Choroid plexus epithelial cell (primary cell): ENCODE measurements around the gene PCDHGC4.

Experiments
- DNase-seq: peaks from one replicate; pipeline ENCODE4 v3.0.0-alpha.2; 2010; ENCODE audit warnings: low read depth
- H3K4me3 ChIP-seq: 2 replicates; pipeline ENCODE4 v1.5.1; 2011; ENCODE audit warnings: low read depth, mild to moderate bottlenecking, control low read depth, low read length, moderate library complexity
- TF ChIP-seq, protein P1 (sequence below): conservative IDR thresholded peaks from 2 replicates; pipeline ENCODE4 v1.5.1; 2011; ENCODE audit warnings: low read depth, mild to moderate bottlenecking, control low read depth, inconsistent platforms, low read length, moderate library complexity

Gene PCDHGC4

DNA sequence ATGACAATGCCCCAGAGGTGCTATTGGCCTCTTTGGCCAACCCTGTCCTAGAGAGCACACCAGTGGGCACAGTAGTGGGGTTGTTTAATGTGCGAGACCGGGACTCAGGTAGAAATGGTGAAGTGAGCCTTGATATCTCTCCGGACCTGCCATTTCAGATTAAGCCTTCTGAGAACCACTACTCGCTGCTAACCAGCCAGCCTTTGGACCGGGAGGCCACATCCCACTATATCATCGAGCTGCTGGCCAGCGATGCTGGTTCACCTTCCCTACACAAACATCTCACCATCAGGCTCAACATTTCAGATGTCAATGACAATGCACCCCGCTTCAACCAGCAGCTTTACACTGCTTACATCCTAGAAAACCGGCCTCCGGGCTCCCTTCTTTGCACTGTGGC, 5.4 kb downstream of the PCDHGC4 start:
- H3K4me3 ChIP-seq: no peak overlapping the region
- no peak for DNase-seq
- TF ChIP-seq, protein P1, sequence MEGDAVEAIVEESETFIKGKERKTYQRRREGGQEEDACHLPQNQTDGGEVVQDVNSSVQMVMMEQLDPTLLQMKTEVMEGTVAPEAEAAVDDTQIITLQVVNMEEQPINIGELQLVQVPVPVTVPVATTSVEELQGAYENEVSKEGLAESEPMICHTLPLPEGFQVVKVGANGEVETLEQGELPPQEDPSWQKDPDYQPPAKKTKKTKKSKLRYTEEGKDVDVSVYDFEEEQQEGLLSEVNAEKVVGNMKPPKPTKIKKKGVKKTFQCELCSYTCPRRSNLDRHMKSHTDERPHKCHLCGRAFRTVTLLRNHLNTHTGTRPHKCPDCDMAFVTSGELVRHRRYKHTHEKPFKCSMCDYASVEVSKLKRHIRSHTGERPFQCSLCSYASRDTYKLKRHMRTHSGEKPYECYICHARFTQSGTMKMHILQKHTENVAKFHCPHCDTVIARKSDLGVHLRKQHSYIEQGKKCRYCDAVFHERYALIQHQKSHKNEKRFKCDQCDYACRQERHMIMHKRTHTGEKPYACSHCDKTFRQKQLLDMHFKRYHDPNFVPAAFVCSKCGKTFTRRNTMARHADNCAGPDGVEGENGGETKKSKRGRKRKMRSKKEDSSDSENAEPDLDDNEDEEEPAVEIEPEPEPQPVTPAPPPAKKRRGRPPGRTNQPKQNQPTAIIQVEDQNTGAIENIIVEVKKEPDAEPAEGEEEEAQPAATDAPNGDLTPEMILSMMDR: no peak

GRCh38 chr5:141490771-141491170, 5.9 kb downstream of the PCDHGC4 start:
- TF ChIP-seq, protein P1: no peak
- no peak for DNase-seq

GRCh38 chr5:141491323-141492167, 6.7 kb downstream of the PCDHGC4 start:
- no peak for DNase-seq
- no peak overlapping the region for H3K4me3 ChIP-seq
- TF ChIP-seq, protein P1: no peak

More at GRCh38 chr5:141490771-141491170, 5.9 kb downstream of the PCDHGC4 start:
- H3K4me3 ChIP-seq: no peak overlapping the region

DNA sequence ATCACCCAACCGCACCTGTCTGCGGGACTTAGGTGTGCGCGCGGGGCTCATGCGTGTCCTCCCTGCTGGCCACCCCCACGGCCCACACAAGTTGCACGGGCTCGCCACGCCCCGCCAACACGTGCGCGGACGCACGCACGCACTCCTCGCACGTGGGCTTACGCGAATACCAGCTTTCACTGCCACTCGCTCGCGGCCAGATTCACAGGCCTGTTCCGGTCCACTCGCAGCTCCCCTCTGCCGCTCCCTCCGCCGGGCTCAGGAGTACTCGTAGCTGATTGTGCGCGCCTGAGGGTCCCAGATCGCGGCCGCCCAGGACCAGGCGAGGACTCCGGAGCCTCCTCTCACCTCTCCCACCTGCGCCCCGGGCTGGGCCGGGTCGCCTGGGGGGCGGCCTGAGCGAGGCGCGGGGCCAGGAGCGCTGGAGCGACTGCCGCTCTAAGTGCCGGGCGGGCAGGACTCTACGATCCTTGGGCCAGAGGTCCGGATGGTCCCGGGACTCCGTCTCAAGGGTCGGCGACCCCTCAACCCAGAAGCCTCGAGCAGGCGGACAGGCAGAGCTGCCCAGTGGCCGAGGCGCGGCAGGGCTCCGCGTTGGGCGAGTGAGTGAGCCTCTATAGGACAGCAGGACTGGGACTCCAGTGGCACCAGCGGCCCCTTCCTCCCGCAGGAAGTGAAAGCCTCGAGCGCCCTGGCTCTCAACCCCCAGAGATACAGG, 7.5 kb downstream of the PCDHGC4 start:
- no peak overlapping the region for H3K4me3 ChIP-seq
- no peak for DNase-seq
- TF ChIP-seq, protein P1: no peak

GRCh38 chr5:141493500-141494422, 8.9 kb downstream of the PCDHGC4 start:
- H3K4me3 ChIP-seq: no peak overlapping the region
- peak; percentile 19 for DNase-seq
- TF ChIP-seq, protein P1: no peak

GRCh38 chr5:141494761-141495452, 10.1 kb downstream of the PCDHGC4 start:
- DNase-seq: peak; percentile 30
- TF ChIP-seq, protein P1: no peak
- H3K4me3 ChIP-seq: peak overlapping the region; percentile 36
